GM12873 (cell line): ENCODE data around the gene C16orf54.
A peak's percentile ranks its signal among the peaks of the same experiment; 100 is the strongest.

Source experiments
- TF ChIP-seq, protein P1 (sequence below): IDR thresholded peaks from 2 replicates; pipeline ENCODE4 v1.5.1; 2012; ENCODE audit warnings: low read depth, mild to moderate bottlenecking, moderate library complexity, low read length, control low read depth; ENCODE audit not compliant: insufficient read depth; ENCODE audit errors: missing control alignments

C16orf54 gene

DNA sequence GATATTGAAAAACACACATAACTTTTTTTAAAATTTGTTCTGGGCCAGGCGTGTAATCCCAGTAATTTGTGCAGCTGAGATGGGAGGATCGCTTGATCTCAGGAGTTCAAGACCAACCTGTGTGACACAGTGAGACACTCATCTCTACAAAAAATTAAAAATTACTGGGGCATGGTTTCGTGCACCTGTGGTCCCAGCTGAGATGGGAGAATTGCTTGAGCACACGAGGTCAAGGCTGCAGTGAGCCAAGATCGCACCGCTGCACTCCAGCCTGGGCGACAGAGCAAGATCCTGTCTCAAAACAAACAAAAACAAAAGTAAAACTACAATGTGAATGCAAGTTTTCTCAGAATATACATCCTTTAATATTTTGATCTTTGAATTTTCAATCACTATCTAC is 15.1 kb downstream of the C16orf54 start:
- TF ChIP-seq, protein P1, sequence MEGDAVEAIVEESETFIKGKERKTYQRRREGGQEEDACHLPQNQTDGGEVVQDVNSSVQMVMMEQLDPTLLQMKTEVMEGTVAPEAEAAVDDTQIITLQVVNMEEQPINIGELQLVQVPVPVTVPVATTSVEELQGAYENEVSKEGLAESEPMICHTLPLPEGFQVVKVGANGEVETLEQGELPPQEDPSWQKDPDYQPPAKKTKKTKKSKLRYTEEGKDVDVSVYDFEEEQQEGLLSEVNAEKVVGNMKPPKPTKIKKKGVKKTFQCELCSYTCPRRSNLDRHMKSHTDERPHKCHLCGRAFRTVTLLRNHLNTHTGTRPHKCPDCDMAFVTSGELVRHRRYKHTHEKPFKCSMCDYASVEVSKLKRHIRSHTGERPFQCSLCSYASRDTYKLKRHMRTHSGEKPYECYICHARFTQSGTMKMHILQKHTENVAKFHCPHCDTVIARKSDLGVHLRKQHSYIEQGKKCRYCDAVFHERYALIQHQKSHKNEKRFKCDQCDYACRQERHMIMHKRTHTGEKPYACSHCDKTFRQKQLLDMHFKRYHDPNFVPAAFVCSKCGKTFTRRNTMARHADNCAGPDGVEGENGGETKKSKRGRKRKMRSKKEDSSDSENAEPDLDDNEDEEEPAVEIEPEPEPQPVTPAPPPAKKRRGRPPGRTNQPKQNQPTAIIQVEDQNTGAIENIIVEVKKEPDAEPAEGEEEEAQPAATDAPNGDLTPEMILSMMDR = no peak

DNA sequence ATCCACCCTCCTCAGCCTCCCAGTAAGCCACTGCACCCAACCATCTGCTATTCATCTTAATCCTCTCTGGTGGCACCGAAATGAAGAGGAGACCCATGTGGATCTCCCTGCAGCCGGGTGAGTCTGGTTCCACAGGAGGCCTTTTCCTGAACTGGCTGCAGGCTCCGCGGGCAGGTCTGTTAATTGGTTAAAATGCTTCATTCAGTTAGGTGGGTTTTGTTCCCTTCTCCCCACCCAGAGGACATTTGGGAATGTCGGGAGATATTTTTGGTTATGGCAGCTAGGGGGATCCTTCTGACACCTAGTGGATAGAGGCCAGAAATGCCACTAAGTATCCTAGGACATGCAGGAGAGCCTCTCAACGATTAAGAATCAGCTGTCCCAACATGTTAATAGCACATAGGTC is 16.7 kb downstream of the C16orf54 start:
- TF ChIP-seq, protein P1 = peak; percentile 67

DNA sequence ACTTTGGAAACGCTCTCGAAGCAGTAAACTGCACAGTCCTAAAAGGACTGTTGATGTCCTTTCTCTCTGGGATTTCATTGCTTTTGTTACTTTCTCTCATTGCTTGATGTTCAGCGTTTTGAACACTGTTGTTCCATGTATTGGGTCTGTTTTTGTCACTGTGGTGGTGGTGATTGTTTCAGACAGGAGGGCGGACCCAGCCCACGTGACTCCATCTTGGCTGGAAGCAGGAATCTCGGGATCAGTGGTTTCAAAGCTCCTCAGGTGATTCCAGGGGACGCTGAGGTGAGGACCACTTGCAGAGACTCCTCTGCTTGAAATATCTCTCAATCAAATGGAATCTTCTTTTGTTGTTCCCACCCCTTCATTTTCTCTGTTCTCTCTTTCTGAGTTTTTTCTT is 18.3 kb downstream of the C16orf54 start:
- TF ChIP-seq, protein P1 = no peak

DNA sequence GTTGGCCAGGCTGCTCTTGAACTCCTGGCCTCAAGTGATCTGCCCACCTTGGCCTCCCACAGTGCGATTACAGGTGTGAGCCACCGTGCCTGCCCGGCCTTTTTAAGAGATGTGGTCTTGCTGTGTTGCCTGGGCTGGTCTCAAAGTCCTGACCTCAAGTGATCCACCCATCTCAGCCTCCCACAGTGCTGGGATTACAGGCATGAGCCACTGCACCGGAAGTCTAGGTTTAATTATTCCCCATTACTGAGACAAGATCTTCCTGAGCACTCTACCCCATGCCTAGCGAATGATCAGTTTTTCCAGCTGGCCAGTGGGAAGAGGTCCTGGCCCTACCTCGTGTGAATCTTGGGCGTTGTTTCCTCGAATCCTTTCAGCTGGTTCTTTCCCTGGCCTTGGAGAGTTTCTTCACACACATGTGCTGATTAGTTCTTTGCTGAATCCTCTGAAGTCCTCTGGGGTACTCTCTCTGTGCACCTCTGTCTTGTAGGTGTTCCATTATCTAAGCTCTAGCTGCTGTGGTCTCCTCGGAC is 18.9 kb downstream of the C16orf54 start:
- TF ChIP-seq, protein P1 = no peak

DNA sequence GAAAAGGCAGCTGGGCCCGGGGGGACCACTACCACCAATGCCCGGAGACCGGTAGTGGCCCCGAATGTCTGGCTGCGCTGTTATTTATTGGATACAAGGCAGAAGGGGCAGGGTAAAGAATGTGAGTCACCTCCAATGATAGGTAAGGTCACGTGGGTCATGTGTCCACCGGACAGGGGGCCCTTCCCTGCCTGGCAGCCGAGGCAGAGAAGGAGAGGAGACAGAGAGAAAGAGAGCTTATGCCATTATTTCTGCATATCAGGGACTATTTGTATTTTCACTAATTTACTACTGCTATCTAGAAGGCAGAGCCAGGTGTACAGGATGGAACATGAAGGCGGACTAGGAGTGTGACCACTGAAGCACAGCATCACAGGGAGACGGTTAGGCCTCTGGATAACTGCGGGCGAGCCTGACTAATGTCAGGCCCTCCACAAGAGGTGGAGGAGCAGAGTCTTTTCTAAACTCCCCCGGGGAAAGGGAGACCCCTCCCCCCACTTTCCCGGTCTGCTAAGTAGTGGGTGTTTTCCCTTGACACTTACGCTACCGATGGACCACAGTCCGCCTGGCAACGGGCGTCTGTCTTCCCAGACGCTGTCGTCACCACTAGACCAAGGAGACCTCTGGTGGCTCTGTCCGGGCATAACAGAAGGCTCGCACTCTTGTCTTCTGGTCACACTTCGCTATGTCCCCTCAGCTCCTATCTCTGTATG is 24.5 kb downstream of the C16orf54 start:
- TF ChIP-seq, protein P1 = peak; percentile 71

DNA sequence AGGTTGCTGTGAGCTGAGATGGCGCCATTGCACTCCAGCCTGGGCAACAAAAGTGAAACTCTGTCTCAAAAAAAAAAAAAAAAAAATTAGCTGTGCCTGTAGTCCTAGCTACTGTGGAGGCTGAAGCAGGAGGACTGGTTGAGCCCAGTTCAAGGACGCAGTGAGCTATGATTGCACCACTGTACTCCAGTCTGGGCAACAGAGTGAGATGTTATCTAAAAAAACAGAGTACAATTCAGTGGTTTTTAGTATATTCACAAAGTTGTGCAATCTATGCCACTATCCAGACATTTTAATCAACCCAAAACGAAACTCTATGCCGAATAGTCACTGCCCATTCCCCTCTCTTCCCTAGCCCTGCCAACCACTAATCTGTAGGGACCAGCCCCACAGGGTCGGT is 25.1 kb downstream of the C16orf54 start:
- TF ChIP-seq, protein P1 = no peak

DNA sequence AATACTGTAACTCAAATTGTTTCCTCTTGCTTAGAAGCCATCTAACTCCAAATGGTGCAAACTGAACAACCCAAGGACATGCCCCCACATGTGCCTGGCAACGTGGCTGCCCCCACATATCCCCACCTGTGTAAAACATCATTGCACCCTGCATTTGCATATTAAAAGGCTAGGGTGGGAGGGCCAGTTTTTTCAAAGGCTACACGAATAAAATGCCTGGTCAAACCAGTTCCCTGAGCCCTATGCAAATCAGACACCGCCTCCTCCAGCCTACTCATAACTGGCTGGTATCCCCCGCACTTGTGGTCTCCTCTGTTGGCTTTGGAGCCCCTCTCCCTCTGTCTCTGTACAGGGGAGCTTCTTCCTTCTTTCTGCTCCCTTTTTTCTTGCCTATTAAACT is 26.7 kb downstream of the C16orf54 start:
- TF ChIP-seq, protein P1 = no peak
